Liver (tissue), 9 donors: ENCODE data around the gene ACOXL. TPM values are rescaled to one million over a fixed set of nuclear protein-coding genes. Genes with fewer than 3 reads are reported as not detected.

Experiments
- DNase-seq: peaks from one replicate; pipeline ENCODE4 v3.0.0-alpha.2; 2017; ENCODE audit warnings: low spot score
- H3K27ac ChIP-seq, 2 donors: one replicate each; pipeline ENCODE4 v1.7.0; 2013; ENCODE audit warnings: inconsistent platforms in 2 of 2, low read length in 2 of 2, control low read depth in 1 of 2, low read depth in 1 of 2, mild to moderate bottlenecking in 1 of 2
- H3K27me3 ChIP-seq, 4 donors: one replicate each; pipeline versions ENCODE4 v1.6.1 to v1.7.0; 2013; ENCODE audit warnings: low read length in 3 of 4, inconsistent platforms in 1 of 4, mild to moderate bottlenecking in 1 of 4, moderate library complexity in 1 of 4; ENCODE audit not compliant: control insufficient read depth in 4 of 4, insufficient read depth in 4 of 4
- H3K36me3 ChIP-seq, 4 donors: one replicate each; pipeline versions ENCODE4 v1.6.1 to v1.7.0; 2013; ENCODE audit warnings: low read length in 3 of 4, mild to moderate bottlenecking in 3 of 4, low read depth in 1 of 4, moderate library complexity in 1 of 4; ENCODE audit not compliant: control insufficient read depth in 4 of 4, insufficient read depth in 3 of 4
- H3K4me1 ChIP-seq, 4 donors: one replicate each; pipeline versions ENCODE4 v1.6.1 to v1.7.0; 2013; ENCODE audit warnings: low read length in 3 of 4, mild to moderate bottlenecking in 3 of 4, moderate library complexity in 1 of 4; ENCODE audit not compliant: control insufficient read depth in 4 of 4, insufficient read depth in 4 of 4
- H3K4me3 ChIP-seq, 3 donors: one replicate each; pipeline versions ENCODE4 v1.6.1 to v1.7.0; 2013; ENCODE audit warnings: low read length in 3 of 3, control low read depth in 1 of 3, low read depth in 1 of 3, mild to moderate bottlenecking in 1 of 3
- H3K9ac ChIP-seq, 2 donors: one replicate each; pipeline ENCODE4 v1.7.0; 2013; ENCODE audit warnings: low read length in 2 of 2, mild to moderate bottlenecking in 2 of 2, moderate library complexity in 2 of 2, control low read depth in 1 of 2, low read depth in 1 of 2
- H3K9me3 ChIP-seq, 4 donors: one replicate each; pipeline versions ENCODE4 v1.6.1 to v1.7.0; 2013; ENCODE audit warnings: low read length in 3 of 4; ENCODE audit not compliant: control insufficient read depth in 4 of 4
- ATF3 ChIP-seq: IDR thresholded peaks from 2 replicates; pipeline ENCODE4 v1.6.1; 2016; ENCODE audit warnings: antibody characterized with exemption
- EGR1 ChIP-seq, 2 donors: IDR thresholded peaks; 2 replicates each; pipeline ENCODE4 v1.6.1; 2016 to 2018; ENCODE audit warnings: antibody characterized with exemption in 2 of 2, low read depth in 2 of 2
- FOXA1 ChIP-seq: IDR thresholded peaks from 2 replicates; pipeline ENCODE4 v1.6.1; 2016; ENCODE audit warnings: antibody characterized with exemption
- FOXA2 ChIP-seq: IDR thresholded peaks from 2 replicates; pipeline ENCODE4 v1.6.1; 2016; ENCODE audit warnings: antibody characterized with exemption
- GABPA ChIP-seq, 2 donors: IDR thresholded peaks in 1 of 2; conservative IDR thresholded peaks in 1 of 2; 2 replicates each; pipeline ENCODE4 v1.6.1; 2016; ENCODE audit warnings: antibody characterized with exemption in 2 of 2, mild to moderate bottlenecking in 1 of 2, moderate library complexity in 1 of 2
- HNF4A ChIP-seq, 2 donors: conservative IDR thresholded peaks; 2 replicates each; pipeline ENCODE4 v1.6.1; 2016; ENCODE audit warnings: antibody characterized with exemption in 2 of 2, mild to moderate bottlenecking in 2 of 2
- HNF4G ChIP-seq: IDR thresholded peaks from 2 replicates; pipeline ENCODE4 v1.6.1; 2016; ENCODE audit warnings: antibody characterized with exemption
- JUND ChIP-seq, 2 donors: IDR thresholded peaks; 2 replicates each; pipeline ENCODE4 v1.6.1; 2016; ENCODE audit warnings: antibody characterized with exemption in 2 of 2
- NR2F2 ChIP-seq: IDR thresholded peaks from 2 replicates; pipeline ENCODE4 v1.6.1; 2016; ENCODE audit warnings: antibody characterized with exemption
- RAD21 ChIP-seq, 2 donors: IDR thresholded peaks; 2 replicates each; pipeline ENCODE4 v1.6.1; 2016; ENCODE audit warnings: antibody characterized with exemption in 2 of 2, mild to moderate bottlenecking in 2 of 2
- REST ChIP-seq: IDR thresholded peaks from 2 replicates; pipeline ENCODE4 v1.6.1; 2016; ENCODE audit warnings: antibody characterized with exemption, mild to moderate bottlenecking
- RXRA ChIP-seq, 2 donors: IDR thresholded peaks; 2 replicates each; pipeline ENCODE4 v1.6.1; 2017 to 2018; ENCODE audit warnings: antibody characterized with exemption in 2 of 2, mild to moderate bottlenecking in 1 of 2
- SP1 ChIP-seq: IDR thresholded peaks from 2 replicates; pipeline ENCODE4 v1.6.1; 2018; ENCODE audit warnings: antibody characterized with exemption, mild to moderate bottlenecking
- TAF1 ChIP-seq: conservative IDR thresholded peaks from 2 replicates; pipeline ENCODE4 v1.6.1; 2016; ENCODE audit warnings: antibody characterized with exemption, mild to moderate bottlenecking
- YY1 ChIP-seq: IDR thresholded peaks from 2 replicates; pipeline ENCODE4 v1.6.1; 2016; ENCODE audit warnings: antibody characterized with exemption, mild to moderate bottlenecking
- ZBTB33 ChIP-seq: IDR thresholded peaks from 2 replicates; pipeline ENCODE4 v1.6.1; 2016; ENCODE audit warnings: antibody characterized with exemption
- WGBS: extraction: QIAGEN DNeasy Blood & Tissue Kit; methylation state at CpG from one replicate; pipeline ENCODE4 v1.1.7; 2013; 5-methylcytosine and 5-hydroxymethylcytosine counted together
- polyA plus RNA-seq, 2 donors: library from polyadenylated mRNA; stranded (reverse) in 1 of 2; unstranded in 1 of 2; fragments of 200-250 nt in 1 of 2; fragments of >200 nt in 1 of 2; fragmentation: Nextera tagmentation in 1 of 2; extraction: Ambion mirVana in 1 of 2; gene quantifications; one replicate each; pipeline versions ENCODE4 v1.2.1 to v1.2.3, GENCODE V29; 2013 to 2015
- total RNA-seq, 2 donors: library from RNA; depleted of rRNA; stranded (reverse); fragments of >200 nt; gene quantifications; one replicate each; pipeline ENCODE4 v1.2.3, GENCODE V29; 2014
- TF ChIP-seq, protein P1 (sequence below): IDR thresholded peaks from 2 replicates; pipeline ENCODE4 v1.6.1; 2016; ENCODE audit warnings: antibody characterized with exemption
- TF ChIP-seq, protein P2 (sequence below): fragments of 150-350 bp; IDR thresholded peaks from 2 replicates; pipeline ENCODE4 v1.5.1; 2017; ENCODE audit warnings: improper control_type of control experiment, low read depth, low read length; ENCODE audit not compliant: missing input control
- donor health status: healthy.
- donor health status: healthy.
- donor health status: healthy.
- donor health status: healthy.
- donor health status: healthy.

Gene ACOXL
- total and polyA plus RNA-seq, 4 donors, result 0.07 TPM; not detected in 3

DNA sequence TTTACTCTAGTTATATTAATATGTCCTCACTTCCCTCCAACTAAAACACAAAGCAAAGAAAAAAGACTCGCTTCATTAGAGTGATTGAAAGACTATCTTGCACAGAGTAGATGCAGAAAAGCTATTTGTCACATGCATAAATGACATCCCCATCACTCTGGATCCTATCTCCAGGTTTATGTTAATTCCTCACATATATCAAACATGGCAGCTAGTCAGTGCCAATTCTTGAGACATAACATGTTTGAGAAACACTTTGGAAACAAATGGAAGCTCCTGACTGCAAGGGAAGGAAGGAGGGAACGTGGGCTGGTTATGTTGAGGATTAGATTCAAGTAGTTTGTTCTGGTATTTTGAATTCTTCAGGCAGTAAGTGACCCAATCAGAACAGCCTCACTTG is 298.6 kb downstream of the ACOXL start:
- DNase-seq, result no peak
- H3K9me3 ChIP-seq, result no peaks in the 10 kb centered on the region
- H3K9ac ChIP-seq, result no peak overlapping the region
- H3K4me1 ChIP-seq, result peaks cover 0 to 11% (median 3%) of the 10 kb centered on the region in 4 donors
- H3K27ac ChIP-seq, result no peak overlapping the region
- H3K27me3 ChIP-seq, result no peaks in the 10 kb centered on the region
- no peaks in the 10 kb centered on the region for H3K36me3 ChIP-seq
- TF ChIP-seq FOXA2, result no peak
- TF ChIP-seq SP1, result no peak
- no peak overlapping the region for H3K4me3 ChIP-seq
- 87% methylated on average over 2 of the region's 2 CpGs for WGBS

DNA sequence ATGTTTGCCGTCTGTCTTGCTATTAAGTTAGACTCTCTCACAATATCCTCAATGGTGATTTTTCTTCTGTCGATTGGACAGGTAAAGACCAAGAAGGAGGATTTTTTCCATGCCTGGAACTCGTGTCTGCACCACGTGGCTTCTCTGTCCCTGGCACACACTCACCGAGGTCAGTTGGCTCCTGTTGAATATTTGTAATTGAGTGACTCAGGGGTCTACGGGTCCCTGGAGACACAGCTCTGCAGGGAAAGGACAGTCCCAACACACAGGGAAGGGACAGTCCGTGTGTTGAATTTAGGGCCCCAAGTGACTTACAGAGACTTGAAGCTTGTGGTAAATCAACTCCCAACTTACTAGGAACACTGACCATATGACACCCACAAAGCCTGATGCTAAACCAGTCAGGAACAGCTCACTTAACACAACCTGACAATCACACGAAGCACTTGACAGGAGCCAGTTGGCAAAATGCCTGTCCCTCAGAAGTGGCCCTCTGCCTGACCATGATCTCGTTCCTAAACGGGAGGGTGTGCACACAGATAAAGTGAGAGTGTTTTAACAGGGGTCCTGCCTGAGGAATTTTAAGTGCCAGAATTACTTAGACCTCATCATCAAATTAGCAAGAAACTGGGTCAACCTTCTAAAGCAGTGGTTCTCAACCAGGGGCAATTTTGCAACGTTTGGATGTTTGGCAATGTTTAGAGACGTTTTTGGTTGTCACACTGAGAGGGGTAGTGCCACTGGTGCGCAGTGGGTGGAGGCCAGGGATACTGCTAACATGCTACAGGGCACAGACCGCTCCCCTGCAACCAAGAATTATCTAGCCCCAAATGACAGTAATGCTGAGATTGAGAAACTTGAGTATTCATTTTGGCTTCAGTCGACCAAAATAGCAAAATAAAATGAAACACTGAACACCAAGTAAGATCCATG is 299.4 kb downstream of the ACOXL start:
- Histone ChIP-seq H3K9ac (no peak overlapping the region), H3K36me3 (no peaks in the 10 kb centered on the region), H3K9me3 (no peaks in the 10 kb centered on the region), H3K27ac (no peak overlapping the region), H3K4me3 (no peak overlapping the region), H3K4me1 (peaks cover 0 to 11% (median 3%) of the 10 kb centered on the region in 4 donors), H3K27me3 (no peaks in the 10 kb centered on the region)
- 67% methylated on average over 15 of the region's 15 CpGs for WGBS
- DNase-seq, result no peak
- TF ChIP-seq SP1 (no peak), ZBTB33 (no peak), TAF1 (no peak), ATF3 (no peak), EGR1 (IDR thresholded peaks at IDR 0.05; ENCODE audit: low read depth in 2 of 2) (no peak), FOXA2 (no peak), YY1 (no peak), HNF4A (conservative IDR thresholded peaks at IDR 0.05) (no peak), JUND (IDR thresholded peaks at IDR 0.05) (no peak), HNF4G (no peak), RAD21 (IDR thresholded peaks at IDR 0.05) (no peak), REST (no peak), GABPA (IDR thresholded peaks at IDR 0.05 in 1 of 2, conservative IDR thresholded peaks at IDR 0.05 in 1 of 2) (no peak), FOXA1 (no peak), RXRA (IDR thresholded peaks at IDR 0.05) (no peak), NR2F2 (no peak)
- TF ChIP-seq, protein P1, sequence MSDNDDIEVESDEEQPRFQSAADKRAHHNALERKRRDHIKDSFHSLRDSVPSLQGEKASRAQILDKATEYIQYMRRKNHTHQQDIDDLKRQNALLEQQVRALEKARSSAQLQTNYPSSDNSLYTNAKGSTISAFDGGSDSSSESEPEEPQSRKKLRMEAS, result no peak
- TF ChIP-seq, protein P2, sequence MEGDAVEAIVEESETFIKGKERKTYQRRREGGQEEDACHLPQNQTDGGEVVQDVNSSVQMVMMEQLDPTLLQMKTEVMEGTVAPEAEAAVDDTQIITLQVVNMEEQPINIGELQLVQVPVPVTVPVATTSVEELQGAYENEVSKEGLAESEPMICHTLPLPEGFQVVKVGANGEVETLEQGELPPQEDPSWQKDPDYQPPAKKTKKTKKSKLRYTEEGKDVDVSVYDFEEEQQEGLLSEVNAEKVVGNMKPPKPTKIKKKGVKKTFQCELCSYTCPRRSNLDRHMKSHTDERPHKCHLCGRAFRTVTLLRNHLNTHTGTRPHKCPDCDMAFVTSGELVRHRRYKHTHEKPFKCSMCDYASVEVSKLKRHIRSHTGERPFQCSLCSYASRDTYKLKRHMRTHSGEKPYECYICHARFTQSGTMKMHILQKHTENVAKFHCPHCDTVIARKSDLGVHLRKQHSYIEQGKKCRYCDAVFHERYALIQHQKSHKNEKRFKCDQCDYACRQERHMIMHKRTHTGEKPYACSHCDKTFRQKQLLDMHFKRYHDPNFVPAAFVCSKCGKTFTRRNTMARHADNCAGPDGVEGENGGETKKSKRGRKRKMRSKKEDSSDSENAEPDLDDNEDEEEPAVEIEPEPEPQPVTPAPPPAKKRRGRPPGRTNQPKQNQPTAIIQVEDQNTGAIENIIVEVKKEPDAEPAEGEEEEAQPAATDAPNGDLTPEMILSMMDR, result no peak
